Measurements from ENCODE around the gene SPOCK3.

GRCh38 chr4:167218022-167218608 lies 16.2 kb downstream of the SPOCK3 start:
- TF ChIP-seq CTCF (IDR thresholded peaks at IDR 0.05): no peak
- TF ChIP-seq POLR2A (IDR thresholded peaks at IDR 0.05): no peak
